GM12878 (cell line): ENCODE data around the gene RASAL2. TPM values are rescaled to one million over a fixed set of nuclear protein-coding genes. Genes with fewer than 3 reads are reported as not detected.

Experiments
- ATAC-seq: fragments of 200-7000 bp; cut with Tn5 transposase; 3 replicates; pipeline ENCODE4 v1.9.1; 2020; ENCODE audit warnings: mild to moderate bottlenecking, moderate library complexity
- BruUV-seq: library from RNA; stranded (reverse); fragments of 400-500 nt; replicated peaks from 2 replicates; lab custom pipeline; 2021; lab: Mats Ljungman, UMichigan
- CTCF ChIA-PET: fragments of 300-600 bp; sonication (Branson Sonifier 250); formaldehyde crosslinking; extraction: SDS; loops from one replicate; lab custom pipeline; 2021; ENCODE audit warnings: inconsistent platforms; lab: Yijun Ruan, JAX
- POLR2A ChIA-PET: fragments of 350-600 bp; formaldehyde crosslinking; extraction: SDS; loops from one replicate; lab custom pipeline; 2021; ENCODE audit warnings: inconsistent platforms; lab: Charles Lee
- RAD21 ChIA-PET: fragments of 300-600 bp; sonication (Branson Sonifier 250); formaldehyde crosslinking; loops from one replicate; lab custom pipeline; 2023; ENCODE audit warnings: antibody characterized with exemption; ENCODE audit not compliant: unreplicated experiment; lab: Charles Lee
- SMC1A ChIA-PET: fragments of 300-600 bp; sonication (Branson Sonifier 250); formaldehyde crosslinking; loops from one replicate; lab custom pipeline; 2023; ENCODE audit not compliant: unreplicated experiment, uncharacterized antibody; lab: Charles Lee
- DNase-seq: peaks from one replicate; pipeline ENCODE4 v3.0.0-alpha.2; 2011; ENCODE audit warnings: low read depth, low spot score
- FAIRE-seq: peaks from 3 replicates; lab custom pipeline; 2011; peaks lifted over from hg19 to GRCh38; lab: Jason Lieb, UNC
- H2AFZ ChIP-seq: 2 replicates; pipeline ENCODE4 v1.6.0; 2011; ENCODE audit warnings: low read depth, low read length, control low read depth; ENCODE audit not compliant: control insufficient read depth
- H3K27ac ChIP-seq: 2 replicates; pipeline ENCODE4 v1.5.1; 2011; ENCODE audit warnings: control low read depth; ENCODE audit not compliant: control insufficient read depth, insufficient read depth
- H3K27me3 ChIP-seq, 2 experiments: replicated peaks in 1 of 2; 2 replicates each; pipeline versions ENCODE4 v1.6.0 to v1.6.1; 2011; ENCODE audit warnings: low read length in 1 of 2; ENCODE audit not compliant: control insufficient read depth in 2 of 2, insufficient read depth in 2 of 2
- H3K36me3 ChIP-seq, 2 experiments: 2 replicates each; pipeline ENCODE4 v1.5.1; 2011; ENCODE audit warnings: low read length in 1 of 2; ENCODE audit not compliant: control insufficient read depth in 2 of 2, insufficient read depth in 2 of 2
- H3K4me1 ChIP-seq: 2 replicates; pipeline ENCODE4 v1.6.1; 2011; ENCODE audit warnings: mild to moderate bottlenecking, low read length, moderate library complexity, mixed read lengths; ENCODE audit not compliant: control insufficient read depth, insufficient read depth
- H3K4me2 ChIP-seq: 2 replicates; pipeline ENCODE4 v1.6.0; 2011; ENCODE audit warnings: control low read depth; ENCODE audit not compliant: control insufficient read depth, insufficient read depth
- H3K4me3 ChIP-seq: fragments of 200-600 bp; sonication (generic); 2 replicates; pipeline ENCODE4 v1.5.1; 2016
- H3K79me2 ChIP-seq: 2 replicates; pipeline ENCODE4 v1.6.0; 2011; ENCODE audit warnings: low read length; ENCODE audit not compliant: control insufficient read depth, insufficient read depth
- H3K9ac ChIP-seq: 2 replicates; pipeline ENCODE4 v1.8.0; 2011; ENCODE audit warnings: low read length, control low read depth, mixed read lengths; ENCODE audit not compliant: control insufficient read depth, insufficient read depth
- H3K9me3 ChIP-seq: replicated peaks from 3 replicates; pipeline ENCODE4 v1.5.1; 2011; ENCODE audit warnings: mild to moderate bottlenecking, low read length; ENCODE audit not compliant: control insufficient read depth, insufficient read depth
- H4K20me1 ChIP-seq: 2 replicates; pipeline ENCODE4 v1.6.0; 2011; ENCODE audit not compliant: control insufficient read depth, insufficient read depth
- DPF2 ChIP-seq: fragments of 450-650 bp; IDR thresholded peaks from 2 replicates; pipeline ENCODE4 v1.6.1; 2017; ENCODE audit warnings: mild to moderate bottlenecking
- EZH2 ChIP-seq: IDR thresholded peaks from 2 replicates; pipeline ENCODE4 v1.6.1; 2012; ENCODE audit warnings: low read depth, mild to moderate bottlenecking, control low read depth, inconsistent platforms, low read length, borderline replicate concordance; ENCODE audit not compliant: control insufficient read depth
- HDGF ChIP-seq: fragments of 450-650 bp; IDR thresholded peaks from 2 replicates; pipeline ENCODE4 v1.6.1; 2016; ENCODE audit warnings: antibody characterized with exemption
- IRF3 ChIP-seq: fragments of 450-650 bp; IDR thresholded peaks from 2 replicates; pipeline ENCODE4 v1.6.1; 2014; ENCODE audit warnings: mild to moderate bottlenecking
- RCOR1 ChIP-seq: conservative IDR thresholded peaks from 2 replicates; pipeline ENCODE4 v1.6.1; 2012; ENCODE audit warnings: low read depth, low read length, improper control_type of control experiment
- TARDBP ChIP-seq: IDR thresholded peaks from 2 replicates; pipeline ENCODE4 v1.6.1; 2016; ENCODE audit warnings: borderline replicate concordance
- WGBS: methylation state at CpG from one replicate; pipeline ENCODE4 v1.1.6; 2016; ENCODE audit warnings: low lambda C conversion rate; ENCODE audit not compliant: insufficient replicate concordance, insufficient coverage; ENCODE audit errors: missing lambda C conversion rate; 5-methylcytosine and 5-hydroxymethylcytosine counted together
- in situ Hi-C: fragments of 300-500 bp; cut with MboI; formaldehyde crosslinking; loops from 9 replicates; pipeline ENCODE4 v1.14.3; 2018; ENCODE audit warnings: mixed read lengths
- intact Hi-C: fragments of 100-400 bp; cut with micrococcal nuclease; formaldehyde crosslinking; loops from one replicate; pipeline ENCODE4 v1.14.2; 2022; ENCODE audit not compliant: unreplicated experiment
- polyA plus RNA-seq, 11 experiments: library from polyadenylated mRNA; depleted of rRNA in 4 of 11; unstranded in 6 of 11; stranded (reverse) in 5 of 11; fragments of >200 nt; fragmentation: Nextera tagmentation in 4 of 11; fragmentation: Illumina TruSeq in 1 of 11; extraction: Ambion mirVana in 4 of 11; extraction: Trizol in 1 of 11; gene quantifications; 1 replicate in 1 of 11; 2 replicates in 10 of 11; pipeline versions ENCODE4 v1.2.1 to v1.2.3, GENCODE V29; 2011 to 2016; ENCODE audit warnings: inconsistent platforms in 2 of 11, missing spikeins in 2 of 11, low read depth in 1 of 11
- total RNA-seq, 4 experiments: library from RNA; depleted of rRNA in 3 of 4; stranded (reverse); fragments of >200 nt in 3 of 4; fragmentation: Illumina TruSeq in 1 of 4; extraction: Trizol in 1 of 4; gene quantifications; 2 replicates each; pipeline versions ENCODE4 v1.2.1 to v1.2.3, GENCODE V29; 2013 to 2021
- TF ChIP-seq, protein P1 (sequence below): IDR thresholded peaks from 2 replicates; pipeline ENCODE4 v1.6.1; 2011; ENCODE audit warnings: borderline replicate concordance, low read depth, mild to moderate bottlenecking, moderate library complexity, low read length; ENCODE audit not compliant: insufficient read depth, poor library complexity, severe bottlenecking

RASAL2 gene
- total and polyA plus RNA-seq, 10 of the 15 experiments (the other 5 are each of a cell fraction or from before 2014, with no cell fraction given), result 0.02 to 6.9 (median 0.17) TPM; not detected in 1

GRCh38 chr1:178521241-178521640, 427.3 kb downstream of the RASAL2 start:
- SMC1A ChIA-PET, result no interaction called here
- CTCF ChIA-PET, result no interaction called here
- Histone ChIP-seq H3K9ac (no peak overlapping the region), H3K36me3 (no peaks in the 10 kb centered on the region), H4K20me1 (no peaks in the 10 kb centered on the region), H3K4me2 (no peak overlapping the region), H3K27ac (no peak overlapping the region), H2AFZ (no peak overlapping the region), H3K4me3 (no peak overlapping the region), H3K4me1 (no peaks in the 10 kb centered on the region), H3K79me2 (no peaks in the 10 kb centered on the region), H3K27me3 (peaks cover 0 to 2% of the 10 kb centered on the region in 2 experiments; a peak in 1 of 4 replicates), H3K9me3 (no peaks in the 10 kb centered on the region)
- no peak for ATAC-seq
- POLR2A ChIA-PET, result no interaction called here
- RAD21 ChIA-PET, result no interaction called here
- TF ChIP-seq RCOR1 (no peak), EZH2 (no peak), DPF2 (no peak), TARDBP (no peak), HDGF (no peak), IRF3 (no peak)
- TF ChIP-seq, protein P1, sequence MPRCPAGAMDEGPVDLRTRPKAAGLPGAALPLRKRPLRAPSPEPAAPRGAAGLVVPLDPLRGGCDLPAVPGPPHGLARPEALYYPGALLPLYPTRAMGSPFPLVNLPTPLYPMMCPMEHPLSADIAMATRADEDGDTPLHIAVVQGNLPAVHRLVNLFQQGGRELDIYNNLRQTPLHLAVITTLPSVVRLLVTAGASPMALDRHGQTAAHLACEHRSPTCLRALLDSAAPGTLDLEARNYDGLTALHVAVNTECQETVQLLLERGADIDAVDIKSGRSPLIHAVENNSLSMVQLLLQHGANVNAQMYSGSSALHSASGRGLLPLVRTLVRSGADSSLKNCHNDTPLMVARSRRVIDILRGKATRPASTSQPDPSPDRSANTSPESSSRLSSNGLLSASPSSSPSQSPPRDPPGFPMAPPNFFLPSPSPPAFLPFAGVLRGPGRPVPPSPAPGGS, result no peak
- no TSS peak for BruUV-seq
- in situ Hi-C loops, result no loop called here
- intact Hi-C loops, result no loop called here
- no peak for FAIRE-seq
- no peak for DNase-seq
- WGBS, result 43% methylated on average over 4 of the region's 4 CpGs
